ENCODE results near the gene GCAT.
A peak's percentile ranks its signal among the peaks of the same experiment; 100 is the strongest.

The GCAT gene

GRCh38 chr22:37771081-37771480 lies 36.7 kb upstream of the GCAT start:
- H4K8ac ChIP-seq (ENCODE audit: low read depth, low read length): no peak overlapping the region
- H2BK5ac ChIP-seq (ENCODE audit: low read depth, low read length, poor library complexity): no peak overlapping the region
- no peak overlapping the region for H3K18ac ChIP-seq (ENCODE audit: low read length)
- no peak overlapping the region for H3K4me3 ChIP-seq (ENCODE audit: low read depth, low read length)
- no peaks in the 10 kb centered on the region for H3K27me3 ChIP-seq (ENCODE audit: insufficient read depth, low read length)
- H3K36me3 ChIP-seq (ENCODE audit: control insufficient read depth in 1 of 2, insufficient read depth in 2 of 2, low read length in 2 of 2): peaks cover 67 to 71% of the 10 kb centered on the region in 2 experiments
- no peak overlapping the region for H2BK12ac ChIP-seq (ENCODE audit: low read length)
- H2AK5ac ChIP-seq (ENCODE audit: low read length): no peak overlapping the region
- H3K23ac ChIP-seq (ENCODE audit: low read length): no peak overlapping the region
- H2AFZ ChIP-seq (ENCODE audit: insufficient read depth, low read length, poor library complexity): no peak overlapping the region
- H3K79me2 ChIP-seq (ENCODE audit: control insufficient read depth, insufficient read depth, low read length, poor library complexity): no peaks in the 10 kb centered on the region
- H3K79me1 ChIP-seq (ENCODE audit: low read length): no peaks in the 10 kb centered on the region
- no peak overlapping the region for H4K12ac ChIP-seq (ENCODE audit: low read depth, low read length)
- DNase-seq: no peak
- H3K9me3 ChIP-seq (ENCODE audit: insufficient read depth, low read depth, low read length): peaks cover 1% of the 10 kb centered on the region
- no peak overlapping the region for H3K4me2 ChIP-seq (ENCODE audit: low read length)
- H3K14ac ChIP-seq (ENCODE audit: low read length): no peak overlapping the region
- no CpG with 5 or more reads among the region's 4 CpGs for WGBS (ENCODE audit: extremely low coverage, insufficient coverage, insufficient read length)
- no peak overlapping the region for H2BK120ac ChIP-seq (ENCODE audit: insufficient read depth, low read length, poor library complexity)
- no peak overlapping the region for H3K9ac ChIP-seq (ENCODE audit: low read length)
- H4K91ac ChIP-seq (ENCODE audit: low read depth, low read length): no peak overlapping the region
- no peaks in the 10 kb centered on the region for H3K4me1 ChIP-seq (ENCODE audit: control insufficient read depth in 1 of 2, insufficient read depth in 2 of 2, low read length in 2 of 2)
- H3K27ac ChIP-seq (ENCODE audit: low read depth, low read length): no peak overlapping the region
- H3K4ac ChIP-seq (ENCODE audit: low read depth, low read length): no peak overlapping the region

GRCh38 chr22:37771702-37772427 lies 35.9 kb upstream of the GCAT start:
- DNase-seq: no peak
- Histone ChIP-seq H3K4me1 (ENCODE audit: control insufficient read depth in 1 of 2, insufficient read depth in 2 of 2, low read length in 2 of 2) (no peaks in the 10 kb centered on the region), H3K79me1 (ENCODE audit: low read length) (no peaks in the 10 kb centered on the region), H3K9ac (ENCODE audit: low read length) (no peak overlapping the region), H3K9me3 (ENCODE audit: insufficient read depth, low read depth, low read length) (no peaks in the 10 kb centered on the region), H4K91ac (ENCODE audit: low read depth, low read length) (no peak overlapping the region), H4K12ac (ENCODE audit: low read depth, low read length) (no peak overlapping the region), H2BK120ac (ENCODE audit: insufficient read depth, low read length, poor library complexity) (no peak overlapping the region), H2AFZ (ENCODE audit: insufficient read depth, low read length, poor library complexity) (no peak overlapping the region), H3K23ac (ENCODE audit: low read length) (no peak overlapping the region), H2BK5ac (ENCODE audit: low read depth, low read length, poor library complexity) (no peak overlapping the region), H3K4me2 (ENCODE audit: low read length) (no peak overlapping the region), H3K27me3 (ENCODE audit: insufficient read depth, low read length) (no peaks in the 10 kb centered on the region), H3K36me3 (ENCODE audit: control insufficient read depth in 1 of 2, insufficient read depth in 2 of 2, low read length in 2 of 2) (peaks cover 64 to 68% of the 10 kb centered on the region in 2 experiments), H3K4ac (ENCODE audit: low read depth, low read length) (no peak overlapping the region), H2BK12ac (ENCODE audit: low read length) (no peak overlapping the region), H3K79me2 (ENCODE audit: control insufficient read depth, insufficient read depth, low read length, poor library complexity) (no peaks in the 10 kb centered on the region), H3K4me3 (ENCODE audit: low read depth, low read length) (no peak overlapping the region), H3K14ac (ENCODE audit: low read length) (no peak overlapping the region), H3K18ac (ENCODE audit: low read length) (no peak overlapping the region), H2AK5ac (ENCODE audit: low read length) (no peak overlapping the region), H4K8ac (ENCODE audit: low read depth, low read length) (no peak overlapping the region), H3K27ac (ENCODE audit: low read depth, low read length) (no peak overlapping the region)
- no CpG with 5 or more reads among the region's 17 CpGs for WGBS (ENCODE audit: extremely low coverage, insufficient coverage, insufficient read length)

GRCh38 chr22:37774728-37775127 lies 33.0 kb upstream of the GCAT start:
- Histone ChIP-seq H2AK5ac (ENCODE audit: low read length) (no peak overlapping the region), H3K27ac (ENCODE audit: low read depth, low read length) (no peak overlapping the region)

GRCh38 chr22:37775785-37776638 lies 31.7 kb upstream of the GCAT start:
- H3K23ac ChIP-seq (ENCODE audit: low read length): no peak overlapping the region
- peaks cover 0 to 3% of the 10 kb centered on the region in 2 experiments for H3K4me1 ChIP-seq (ENCODE audit: control insufficient read depth in 1 of 2, insufficient read depth in 2 of 2, low read length in 2 of 2)
- H4K8ac ChIP-seq (ENCODE audit: low read depth, low read length): no peak overlapping the region
- H3K79me2 ChIP-seq (ENCODE audit: control insufficient read depth, insufficient read depth, low read length, poor library complexity): no peaks in the 10 kb centered on the region
- H3K9ac ChIP-seq (ENCODE audit: low read length): no peak overlapping the region
- H3K27ac ChIP-seq (ENCODE audit: low read depth, low read length): no peak overlapping the region
- peak overlapping the region; percentile 31 for H3K4me3 ChIP-seq (ENCODE audit: low read depth, low read length)
- H4K91ac ChIP-seq (ENCODE audit: low read depth, low read length): no peak overlapping the region
- DNase-seq: peak in 1 of 2 donors; percentile 6
- no peak overlapping the region for H2AFZ ChIP-seq (ENCODE audit: insufficient read depth, low read length, poor library complexity)
- no peak overlapping the region for H3K4ac ChIP-seq (ENCODE audit: low read depth, low read length)
- H2BK12ac ChIP-seq (ENCODE audit: low read length): no peak overlapping the region
- H3K18ac ChIP-seq (ENCODE audit: low read length): no peak overlapping the region
- no peak overlapping the region for H3K4me2 ChIP-seq (ENCODE audit: low read length)
- WGBS (ENCODE audit: extremely low coverage, insufficient coverage, insufficient read length): no CpG with 5 or more reads among the region's 17 CpGs
- peaks cover 39 to 40% of the 10 kb centered on the region in 2 experiments for H3K36me3 ChIP-seq (ENCODE audit: control insufficient read depth in 1 of 2, insufficient read depth in 2 of 2, low read length in 2 of 2)
- H3K27me3 ChIP-seq (ENCODE audit: insufficient read depth, low read length): no peaks in the 10 kb centered on the region
- no peak overlapping the region for H2BK5ac ChIP-seq (ENCODE audit: low read depth, low read length, poor library complexity)
- H3K14ac ChIP-seq (ENCODE audit: low read length): no peak overlapping the region
- no peak overlapping the region for H2BK120ac ChIP-seq (ENCODE audit: insufficient read depth, low read length, poor library complexity)
- no peak overlapping the region for H4K12ac ChIP-seq (ENCODE audit: low read depth, low read length)
- no peaks in the 10 kb centered on the region for H3K79me1 ChIP-seq (ENCODE audit: low read length)
- H2AK5ac ChIP-seq (ENCODE audit: low read length): no peak overlapping the region
- H3K9me3 ChIP-seq (ENCODE audit: insufficient read depth, low read depth, low read length): no peaks in the 10 kb centered on the region

More at GRCh38 chr22:37774728-37775127, 33.0 kb upstream of the GCAT start:
- Histone ChIP-seq H3K9me3 (ENCODE audit: insufficient read depth, low read depth, low read length) (no peaks in the 10 kb centered on the region), H3K4me1 (ENCODE audit: control insufficient read depth in 1 of 2, insufficient read depth in 2 of 2, low read length in 2 of 2) (peaks cover 0 to 3% of the 10 kb centered on the region in 2 experiments), H2BK5ac (ENCODE audit: low read depth, low read length, poor library complexity) (no peak overlapping the region), H3K9ac (ENCODE audit: low read length) (no peak overlapping the region), H3K14ac (ENCODE audit: low read length) (no peak overlapping the region), H3K79me2 (ENCODE audit: control insufficient read depth, insufficient read depth, low read length, poor library complexity) (no peaks in the 10 kb centered on the region), H2AFZ (ENCODE audit: insufficient read depth, low read length, poor library complexity) (no peak overlapping the region), H3K79me1 (ENCODE audit: low read length) (no peaks in the 10 kb centered on the region), H4K91ac (ENCODE audit: low read depth, low read length) (no peak overlapping the region), H4K8ac (ENCODE audit: low read depth, low read length) (no peak overlapping the region), H3K4ac (ENCODE audit: low read depth, low read length) (no peak overlapping the region), H3K23ac (ENCODE audit: low read length) (no peak overlapping the region), H2BK120ac (ENCODE audit: insufficient read depth, low read length, poor library complexity) (no peak overlapping the region), H3K36me3 (ENCODE audit: control insufficient read depth in 1 of 2, insufficient read depth in 2 of 2, low read length in 2 of 2) (peaks cover 42 to 44% of the 10 kb centered on the region in 2 experiments), H3K4me2 (ENCODE audit: low read length) (no peak overlapping the region), H3K4me3 (ENCODE audit: low read depth, low read length) (no peak overlapping the region), H2BK12ac (ENCODE audit: low read length) (no peak overlapping the region), H3K27me3 (ENCODE audit: insufficient read depth, low read length) (no peaks in the 10 kb centered on the region), H3K18ac (ENCODE audit: low read length) (no peak overlapping the region), H4K12ac (ENCODE audit: low read depth, low read length) (no peak overlapping the region)
- DNase-seq: no peak
- no CpG with 5 or more reads among the region's 3 CpGs for WGBS (ENCODE audit: extremely low coverage, insufficient coverage, insufficient read length)

All from trophoblast cell (in vitro differentiated cells and primary cell).